ENCODE data around the gene TENT5C.

Gene TENT5C

GRCh38 chr1:117584181-117584580 lies 21.7 kb upstream of the TENT5C start:
- Mint-ChIP-seq H3K4me3 (no peak overlapping the region), H3K36me3 (ENCODE audit: low read depth) (no peaks in the 10 kb centered on the region), H3K4me1 (no peaks in the 10 kb centered on the region), H3K27me3 (ENCODE audit: low read depth) (peaks cover 4% of the 10 kb centered on the region), H3K9me3 (no peaks in the 10 kb centered on the region), H3K27ac (no peak overlapping the region)
- TF ChIP-seq CTCF (IDR thresholded peaks at IDR 0.05; ENCODE audit: unreplicated experiment in 3 of 3), result no peak

GRCh38 chr1:117585086-117585485 lies 20.8 kb upstream of the TENT5C start:
- H3K9me3 Mint-ChIP-seq, result no peaks in the 10 kb centered on the region
- no peaks in the 10 kb centered on the region for H3K36me3 Mint-ChIP-seq (ENCODE audit: low read depth)
- H3K27ac Mint-ChIP-seq, result no peak overlapping the region
- peaks cover 8% of the 10 kb centered on the region for H3K27me3 Mint-ChIP-seq (ENCODE audit: low read depth)
- no peak for TF ChIP-seq CTCF (IDR thresholded peaks at IDR 0.05; ENCODE audit: unreplicated experiment in 3 of 3)
- no peak overlapping the region for H3K4me3 Mint-ChIP-seq
- H3K4me1 Mint-ChIP-seq, result no peaks in the 10 kb centered on the region

- H3K36me3 Mint-ChIP-seq (ENCODE audit: low read depth), result no peaks in the 10 kb centered on the region
- TF ChIP-seq CTCF (IDR thresholded peaks at IDR 0.05; ENCODE audit: unreplicated experiment in 3 of 3), result no peak
- no peaks in the 10 kb centered on the region for H3K9me3 Mint-ChIP-seq
- no peak overlapping the region for H3K27ac Mint-ChIP-seq
- no peak overlapping the region for H3K4me3 Mint-ChIP-seq
- H3K27me3 Mint-ChIP-seq (ENCODE audit: low read depth), result peaks cover 8% of the 10 kb centered on the region
- no peaks in the 10 kb centered on the region for H3K4me1 Mint-ChIP-seq
Measured at GRCh38 chr1:117586337-117586736, 19.5 kb upstream of the TENT5C start.

GRCh38 chr1:117586747-117587498 lies 18.9 kb upstream of the TENT5C start:
- Mint-ChIP-seq H3K4me3 (no peak overlapping the region), H3K36me3 (ENCODE audit: low read depth) (no peaks in the 10 kb centered on the region), H3K27me3 (ENCODE audit: low read depth) (peaks cover 8% of the 10 kb centered on the region), H3K27ac (no peak overlapping the region), H3K9me3 (no peaks in the 10 kb centered on the region), H3K4me1 (no peaks in the 10 kb centered on the region)
- TF ChIP-seq CTCF (IDR thresholded peaks at IDR 0.05; ENCODE audit: unreplicated experiment in 3 of 3), result no peak

GRCh38 chr1:117587499-117588356 lies 18.1 kb upstream of the TENT5C start:
- no peaks in the 10 kb centered on the region for H3K9me3 Mint-ChIP-seq
- H3K4me3 Mint-ChIP-seq, result no peak overlapping the region
- H3K4me1 Mint-ChIP-seq, result no peaks in the 10 kb centered on the region
- no peak overlapping the region for H3K27ac Mint-ChIP-seq
- H3K36me3 Mint-ChIP-seq (ENCODE audit: low read depth), result no peaks in the 10 kb centered on the region
- peaks cover 8% of the 10 kb centered on the region for H3K27me3 Mint-ChIP-seq (ENCODE audit: low read depth)
- no peak for TF ChIP-seq CTCF (IDR thresholded peaks at IDR 0.05; ENCODE audit: unreplicated experiment in 3 of 3)
